NCI-H2196 treated with DMSO at 0.1 percent for 48 hours (cell line): Measurements from ENCODE around the gene CCDC138.

Experiments used
- DNase-seq: peaks from one replicate; lab custom pipeline; 2025; ENCODE audit not compliant: unreplicated experiment; lab: John Stamatoyannopoulos, UW

CCDC138 gene

DNA sequence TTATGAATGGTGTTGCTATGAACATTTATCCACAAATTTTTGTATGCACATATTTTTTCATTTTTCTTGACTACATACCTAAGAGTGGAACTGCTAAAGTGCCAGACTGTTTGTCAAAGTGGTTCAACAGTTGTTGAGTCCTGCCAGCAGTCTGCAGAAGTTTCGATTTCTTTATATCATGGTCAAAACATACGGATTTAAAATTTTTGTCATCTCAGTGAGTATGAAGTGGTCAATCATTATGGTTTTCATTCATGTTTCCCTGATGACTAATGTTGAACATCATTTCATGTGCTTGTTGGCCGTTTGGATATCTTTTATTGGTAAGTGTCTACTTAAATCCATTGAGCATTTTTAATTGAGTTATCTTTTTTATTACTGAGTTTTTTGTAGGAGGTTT is 39.2 kb downstream of the CCDC138 start:
- no peak for DNase-seq

DNA sequence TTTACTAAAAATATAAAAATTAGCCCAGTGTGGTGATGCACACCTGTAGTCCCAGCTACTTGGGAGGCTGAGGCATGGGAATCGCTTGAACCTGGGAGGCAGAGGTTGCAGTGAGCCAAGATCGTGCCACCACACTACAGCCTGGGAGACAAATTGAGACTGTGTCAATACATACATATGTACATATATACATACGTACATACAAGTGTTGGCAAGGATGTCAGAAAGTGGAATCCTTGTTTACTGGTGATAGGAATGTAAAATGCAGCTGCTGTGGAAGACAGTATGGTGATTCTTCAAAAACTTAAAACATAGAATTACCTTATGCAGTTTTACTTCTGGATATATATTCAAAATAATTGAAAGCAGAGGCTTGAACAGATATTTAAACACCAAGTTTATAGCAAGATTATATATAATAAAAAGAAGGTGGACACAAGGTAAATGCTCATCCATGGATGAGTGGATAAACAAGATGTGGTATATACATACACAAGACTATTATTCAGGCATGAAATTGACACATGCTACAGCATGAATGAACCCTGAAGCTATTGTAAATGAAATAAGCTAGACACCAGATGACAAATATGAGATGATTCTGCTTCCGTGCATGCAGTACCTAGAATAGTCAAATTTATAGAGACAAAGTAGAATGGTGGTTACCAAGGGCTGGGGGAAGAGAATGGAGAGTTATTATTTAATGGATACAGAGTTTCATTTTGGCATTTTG is 43.2 kb downstream of the CCDC138 start:
- no peak for DNase-seq

DNA sequence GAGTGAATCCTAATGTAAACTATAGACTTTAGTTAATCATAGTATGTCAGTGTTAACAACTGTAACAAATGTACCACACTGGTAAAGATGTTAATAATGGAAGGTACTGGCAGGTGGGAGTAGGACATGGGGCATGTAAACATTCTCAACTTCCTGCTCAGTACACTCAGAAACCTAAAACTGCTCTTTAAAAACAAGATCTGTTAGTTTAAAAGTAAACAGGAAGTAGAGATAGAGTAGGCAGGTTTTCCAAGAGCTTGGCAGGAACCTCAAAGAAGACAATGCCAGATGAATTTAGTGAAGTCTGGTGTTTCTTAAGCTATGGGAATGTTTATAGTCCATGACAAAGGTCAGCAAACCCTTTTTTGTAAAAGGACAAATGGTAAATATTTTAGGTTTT is 46.6 kb downstream of the CCDC138 start:
- DNase-seq: no peak

DNA sequence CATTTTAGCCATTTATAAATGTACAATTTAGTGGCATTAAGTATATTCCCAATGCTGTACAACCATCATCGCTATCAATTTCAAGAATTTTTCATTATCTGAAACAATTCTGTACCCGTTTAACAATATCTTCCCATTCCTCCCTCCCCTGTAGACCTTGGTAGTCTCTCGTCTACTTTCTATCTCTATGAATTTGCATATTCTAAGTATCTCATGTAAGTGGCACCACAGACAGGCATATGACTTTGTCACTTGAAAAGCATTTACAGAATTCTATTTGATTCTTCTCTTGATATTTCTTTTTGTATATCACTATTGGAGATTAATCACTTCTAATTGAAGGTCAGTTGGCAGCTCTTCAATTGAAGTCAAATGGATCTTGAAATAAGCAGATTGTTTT is 48.0 kb downstream of the CCDC138 start:
- DNase-seq: no peak

DNA sequence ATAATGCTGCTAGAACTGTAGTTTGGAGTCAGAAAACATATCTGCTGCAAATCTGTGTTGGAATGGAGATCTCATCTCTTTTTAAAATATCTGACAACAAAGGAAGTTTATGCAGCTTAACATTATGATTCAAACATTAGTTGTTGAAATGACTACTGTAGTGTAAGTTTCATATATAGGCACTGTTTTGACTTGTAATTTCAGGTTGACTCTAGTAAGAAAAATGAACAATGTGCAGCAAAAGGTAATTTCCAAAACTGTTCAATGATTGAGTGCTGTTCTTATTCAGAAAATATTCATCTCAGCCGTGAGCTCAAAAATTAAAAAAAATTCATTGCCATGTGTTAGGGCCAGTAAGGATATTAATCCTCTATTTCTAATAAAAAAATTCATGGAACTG is 48.5 kb downstream of the CCDC138 start:
- DNase-seq: no peak

DNA sequence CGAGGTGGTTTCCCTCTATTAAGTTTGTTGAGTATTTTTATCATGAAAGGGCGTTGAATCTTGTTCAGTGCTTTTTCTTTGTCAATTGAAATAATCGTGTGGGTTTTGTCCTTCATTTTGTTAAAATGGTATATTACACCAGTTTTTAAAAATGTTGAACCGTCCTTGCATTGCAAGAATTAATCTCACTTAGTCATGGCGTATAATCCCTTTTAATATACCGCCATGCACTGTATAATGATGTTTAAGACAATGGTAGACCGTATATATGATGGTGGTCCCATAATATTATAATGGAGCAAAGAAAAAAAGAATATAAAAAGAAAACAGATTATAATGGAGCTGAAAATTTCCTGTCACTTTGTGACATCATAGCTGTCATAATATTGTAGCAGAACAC is 50.6 kb downstream of the CCDC138 start:
- no peak for DNase-seq

DNA sequence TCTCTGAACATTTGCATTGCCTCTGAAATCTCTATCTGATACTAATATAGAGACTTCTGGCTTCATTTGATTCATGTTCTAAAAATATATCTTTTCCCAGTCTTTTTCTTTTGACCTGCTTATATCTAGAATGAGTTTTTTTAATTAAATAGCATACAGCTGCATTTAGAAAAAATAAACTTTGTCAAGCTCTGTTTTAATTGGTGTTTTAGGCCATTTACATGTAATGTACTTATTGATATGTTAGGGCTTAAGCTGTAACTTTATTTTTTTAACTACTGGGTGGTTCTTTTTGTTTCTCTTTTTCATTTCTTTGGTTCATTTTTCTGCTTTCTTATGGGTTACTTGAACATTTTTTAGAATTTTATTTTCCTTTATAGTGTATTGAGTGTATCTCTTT is 54.9 kb downstream of the CCDC138 start:
- DNase-seq: no peak

DNA sequence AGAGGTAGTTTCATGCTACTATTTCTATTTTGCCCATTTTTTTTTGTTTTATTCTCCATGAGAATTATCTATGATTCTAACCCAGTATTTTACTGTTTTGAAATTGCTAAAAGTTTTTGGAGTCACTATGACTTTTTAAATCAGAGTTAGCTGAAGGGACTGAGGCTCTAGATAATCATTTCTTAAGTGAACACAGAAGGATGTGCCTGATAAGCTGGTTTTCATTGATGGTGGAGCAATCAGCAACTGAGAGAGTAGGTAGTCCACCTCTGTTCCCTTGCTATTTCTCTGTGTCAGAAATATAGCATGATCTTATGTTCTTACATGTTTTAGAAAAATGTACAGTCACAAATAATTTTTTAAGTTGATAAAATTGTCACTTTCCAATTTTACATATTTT is 59.4 kb downstream of the CCDC138 start:
- DNase-seq: no peak

DNA sequence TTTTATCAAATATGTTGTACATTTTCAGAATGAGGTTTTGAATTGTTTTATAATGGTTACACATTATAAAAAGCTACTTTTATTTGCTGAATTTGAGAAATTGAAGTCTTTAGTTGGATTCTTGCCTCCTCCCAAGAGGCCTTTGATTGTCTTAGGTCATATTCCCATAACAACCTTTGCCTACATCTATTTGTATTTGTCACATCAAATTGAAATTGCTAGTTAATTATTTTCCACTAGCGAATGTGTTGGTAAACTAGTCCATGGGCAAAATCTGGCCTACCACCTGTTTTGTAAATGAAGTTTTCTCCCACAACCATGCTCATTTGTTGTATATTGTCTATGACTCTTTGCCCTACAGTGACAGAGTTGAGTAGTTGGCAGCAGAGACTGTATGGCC is 60.4 kb downstream of the CCDC138 start:
- DNase-seq: no peak

DNA sequence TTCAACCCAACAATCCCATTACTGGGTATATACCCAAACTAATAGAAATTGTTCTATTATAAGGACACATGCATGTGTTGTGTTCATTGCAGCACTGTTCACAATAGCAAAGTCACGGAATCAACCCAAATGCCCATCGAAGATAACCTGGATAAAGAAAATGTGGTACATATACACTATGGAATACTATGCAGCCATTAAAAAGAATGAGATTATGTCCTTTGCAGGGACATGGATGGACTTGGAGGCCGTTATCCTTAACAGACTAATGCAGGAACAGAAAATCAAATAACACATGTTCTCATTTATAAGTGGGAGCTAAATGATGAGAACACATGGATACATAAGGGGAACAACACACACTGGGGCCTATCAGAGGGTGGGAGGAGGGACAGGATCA is 65.8 kb downstream of the CCDC138 start:
- DNase-seq: no peak

DNA sequence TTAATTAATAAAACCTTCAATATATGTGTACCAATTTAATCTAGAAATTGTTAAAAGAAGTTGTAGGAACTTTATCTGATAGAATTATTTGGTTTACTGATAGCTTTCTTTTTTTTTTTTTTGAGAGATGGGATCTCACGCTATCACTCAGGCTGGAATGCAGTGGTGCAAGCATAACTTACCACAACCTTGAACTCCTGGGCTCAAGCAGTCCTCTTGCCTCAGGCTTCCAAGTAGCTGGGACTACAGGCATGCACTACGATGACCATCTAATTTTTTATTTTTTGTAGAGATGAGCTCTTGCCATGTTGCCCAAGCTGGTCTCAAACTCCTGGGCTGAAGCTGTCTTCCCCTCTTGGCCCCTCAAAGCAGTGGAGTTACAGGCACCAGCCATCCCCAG is 66.8 kb downstream of the CCDC138 start:
- DNase-seq: no peak

DNA sequence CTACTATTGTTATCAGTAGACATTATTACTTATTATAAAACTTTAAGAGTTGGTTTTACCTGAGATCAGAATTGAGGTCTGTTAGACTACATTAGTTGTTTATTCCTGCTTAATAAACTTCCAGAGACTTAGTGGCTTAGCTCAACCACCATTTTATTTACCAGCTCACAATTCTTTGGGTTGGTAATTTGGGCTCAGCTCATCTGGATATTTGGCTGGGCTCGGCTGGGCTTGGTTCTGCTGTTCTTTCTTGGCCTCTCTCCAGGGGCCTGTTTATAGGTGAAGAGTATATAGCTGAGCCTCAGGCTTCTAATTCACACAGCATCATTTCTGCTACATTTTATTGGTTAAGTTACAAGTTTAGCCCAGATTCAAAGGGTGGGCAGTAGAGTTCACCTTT is 67.9 kb downstream of the CCDC138 start:
- no peak for DNase-seq

DNA sequence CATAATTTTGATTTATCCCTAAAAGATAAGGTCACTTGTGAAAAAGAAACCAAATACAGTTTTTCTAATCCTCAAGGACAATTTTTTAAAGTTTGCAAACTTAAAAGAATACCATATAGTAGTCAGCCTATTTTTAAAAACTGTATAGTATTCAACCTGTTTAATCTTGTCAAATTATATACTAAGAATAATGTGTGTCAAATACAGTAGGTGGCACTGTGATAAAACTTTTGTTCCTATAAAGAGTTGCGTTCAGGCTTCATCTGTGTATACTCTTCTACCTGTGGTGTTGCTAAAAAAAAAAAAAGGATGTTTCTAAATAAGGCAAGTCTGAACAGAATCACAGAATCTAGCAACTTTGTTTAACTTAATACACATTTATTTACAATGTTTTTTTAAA is 68.6 kb downstream of the CCDC138 start:
- no peak for DNase-seq

DNA sequence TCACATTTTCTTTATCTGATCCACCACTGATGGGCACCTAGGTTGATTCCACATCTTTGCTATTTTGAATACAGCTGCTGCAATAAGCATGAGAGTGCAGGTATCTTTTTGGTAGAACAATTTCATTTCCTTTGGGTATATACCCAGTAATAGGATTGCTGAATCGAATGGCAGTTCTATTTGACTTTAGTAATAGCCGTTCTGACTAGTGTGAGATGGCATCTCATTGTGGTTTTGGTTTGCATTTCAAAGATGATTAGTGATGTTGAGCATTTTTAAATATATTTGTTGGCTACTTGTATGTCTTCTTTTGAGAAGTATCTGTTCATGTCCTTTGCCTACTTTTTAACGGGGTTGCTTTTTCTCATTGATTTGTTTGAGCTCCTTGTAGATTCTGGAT is 72.3 kb downstream of the CCDC138 start:
- DNase-seq: no peak

DNA sequence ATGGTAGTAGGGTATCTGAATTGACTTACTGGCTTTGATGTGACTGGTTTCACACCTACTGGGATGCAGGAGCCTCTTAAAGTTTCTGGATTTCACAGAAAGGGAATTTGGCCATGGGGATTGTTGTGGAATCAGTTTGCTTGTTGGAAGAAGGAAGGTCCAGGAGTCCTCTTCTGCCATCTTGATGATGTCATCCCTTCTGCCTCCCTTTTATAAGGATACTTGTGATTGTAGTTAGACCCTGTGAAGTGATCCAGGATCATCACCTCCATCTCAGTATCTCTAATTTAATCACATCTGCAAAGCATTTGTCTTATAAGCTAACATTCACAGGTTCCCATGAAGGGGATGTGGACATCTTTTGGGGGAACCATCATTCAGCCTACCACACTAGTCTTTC is 79.5 kb downstream of the CCDC138 start:
- DNase-seq: no peak

DNA sequence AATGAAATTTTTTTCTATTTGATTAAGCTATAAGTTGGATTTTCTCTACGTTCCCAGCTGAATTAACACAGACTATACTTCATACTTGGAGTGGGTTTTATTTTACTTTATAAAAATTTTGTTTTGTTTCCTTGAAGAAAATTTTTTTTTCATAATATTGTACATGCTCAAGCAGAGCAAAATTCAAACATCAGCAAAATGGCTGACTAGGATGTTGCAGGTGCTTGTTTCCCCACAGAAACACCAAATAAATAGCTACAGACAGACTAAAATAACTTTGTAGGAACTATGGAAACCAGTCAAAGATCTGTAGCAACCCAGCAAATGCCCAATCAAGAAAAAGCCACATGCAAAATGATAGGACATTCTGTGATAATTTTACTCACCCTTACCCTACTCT is 82.3 kb downstream of the CCDC138 start:
- no peak for DNase-seq

DNA sequence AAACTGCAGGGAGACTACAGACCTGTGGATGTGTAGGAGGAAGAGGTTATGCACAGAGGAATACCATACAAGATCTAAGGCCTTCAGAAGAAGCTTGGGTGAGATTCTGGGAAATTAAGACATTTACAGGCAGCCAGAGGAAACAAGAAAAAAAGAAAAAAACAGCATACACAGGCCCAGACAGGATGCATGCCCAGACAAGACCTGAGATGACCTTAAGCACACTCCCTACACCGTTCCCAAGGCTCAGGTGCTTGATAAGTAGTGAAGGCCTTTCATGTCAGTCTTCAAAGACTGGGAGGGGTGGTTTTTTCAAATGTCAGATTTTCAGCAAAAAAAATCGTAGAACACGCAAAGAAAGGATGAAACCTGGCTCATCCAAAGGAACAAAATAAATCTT is 83.0 kb downstream of the CCDC138 start:
- no peak for DNase-seq

DNA sequence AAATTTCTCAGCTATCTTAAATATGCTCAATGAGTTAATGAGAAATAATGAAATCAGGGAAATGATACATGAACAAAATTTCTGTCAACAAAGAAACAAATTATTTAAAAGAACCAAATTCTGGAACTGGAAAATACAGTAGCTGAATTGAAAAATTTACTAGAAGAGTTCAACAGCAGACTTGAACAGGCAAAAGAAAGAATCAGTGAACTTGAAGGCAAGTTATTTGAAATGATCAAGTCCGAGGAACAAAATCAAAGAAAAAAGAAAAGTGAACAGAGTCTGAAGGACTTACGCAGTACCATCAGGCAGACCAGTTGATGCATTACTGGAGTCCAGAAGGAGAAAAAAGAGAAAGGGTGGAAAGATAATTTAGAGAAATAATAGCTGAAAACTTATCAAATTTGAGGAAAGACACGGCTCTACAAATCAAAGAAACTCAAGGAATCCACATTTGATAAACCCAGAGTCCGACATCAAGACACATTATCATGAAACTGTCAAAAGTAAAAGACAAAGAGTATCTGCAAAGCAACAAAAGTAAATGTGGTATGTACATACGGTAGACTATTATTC is 83.6 kb downstream of the CCDC138 start:
- no peak for DNase-seq

DNA sequence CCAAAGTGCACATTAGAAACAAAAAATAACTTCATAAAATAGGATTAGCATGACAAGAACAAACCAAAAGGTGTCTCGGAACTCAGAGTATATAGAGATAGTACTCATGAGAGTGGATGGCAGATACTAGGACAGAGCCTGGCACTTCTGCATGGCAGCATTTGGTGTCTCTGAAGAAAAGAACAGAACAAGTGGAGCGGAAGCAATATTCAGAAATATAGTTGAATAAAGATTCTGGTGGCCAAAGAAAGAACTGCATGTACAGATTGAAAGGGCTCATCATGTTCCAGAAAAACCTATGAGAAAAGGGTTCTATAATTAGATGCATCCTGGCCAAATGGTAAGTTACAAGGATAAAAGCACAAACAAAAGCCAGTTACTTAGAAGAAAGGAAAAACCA is 90.9 kb downstream of the CCDC138 start:
- DNase-seq: no peak

DNA sequence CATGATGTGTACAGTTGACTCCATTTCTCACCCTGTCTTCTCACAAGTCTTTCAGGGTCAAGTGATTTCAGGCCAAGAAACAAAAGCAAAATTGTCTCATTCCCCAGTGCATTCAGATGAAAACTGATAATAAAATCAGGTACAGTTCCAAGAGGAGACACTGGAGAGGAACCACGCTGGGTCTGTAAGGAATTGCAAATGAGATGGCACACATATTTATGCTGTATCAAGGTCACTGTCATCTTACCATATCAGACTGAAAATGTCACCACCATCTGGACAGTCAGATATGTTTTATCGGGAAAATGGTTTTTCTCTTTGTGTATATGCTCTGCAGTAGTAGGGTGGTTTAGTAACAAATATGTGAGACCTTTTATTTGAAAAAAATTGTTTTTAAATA is 91.7 kb downstream of the CCDC138 start:
- DNase-seq: no peak

DNA sequence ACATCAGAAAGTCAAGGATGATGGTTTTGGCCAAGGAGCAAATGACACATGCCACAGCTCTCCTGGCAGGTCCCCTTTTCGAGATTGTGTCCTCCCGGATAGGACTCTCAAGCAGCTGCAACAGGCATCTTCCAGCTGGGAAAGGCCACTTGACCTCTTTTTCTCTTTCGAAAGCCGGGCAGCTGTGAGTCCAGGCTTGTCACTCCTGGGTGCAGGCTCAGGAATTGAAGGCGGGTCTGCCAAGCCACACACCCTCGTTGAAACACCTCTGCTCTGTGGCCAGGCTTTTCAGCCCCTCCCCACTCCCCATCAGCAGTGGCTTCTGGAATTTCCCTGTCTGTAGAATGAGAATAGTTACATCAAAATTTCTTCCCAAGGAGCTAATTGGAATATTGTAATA is 98.0 kb downstream of the CCDC138 start:
- DNase-seq: peak; percentile 40

DNA sequence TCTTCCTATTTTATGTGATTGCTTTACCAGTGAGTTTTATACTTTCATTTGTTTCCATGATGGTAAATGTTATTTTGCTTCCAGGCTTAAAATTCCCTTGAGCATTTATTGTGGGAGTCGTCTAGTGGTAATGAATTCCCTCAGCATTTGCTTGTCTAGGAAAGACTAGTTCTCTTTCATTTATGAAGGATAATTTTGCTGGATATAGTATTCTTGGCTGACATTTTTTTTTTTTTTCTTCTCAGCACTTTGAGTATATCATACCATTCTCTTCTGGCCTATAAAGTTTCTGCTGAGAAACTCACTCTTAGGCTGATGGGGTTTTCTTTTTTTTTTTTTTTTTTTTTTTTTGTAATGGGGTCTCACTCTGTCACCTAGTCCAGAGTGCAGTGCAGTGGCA is 103.3 kb downstream of the CCDC138 start:
- DNase-seq: no peak

DNA sequence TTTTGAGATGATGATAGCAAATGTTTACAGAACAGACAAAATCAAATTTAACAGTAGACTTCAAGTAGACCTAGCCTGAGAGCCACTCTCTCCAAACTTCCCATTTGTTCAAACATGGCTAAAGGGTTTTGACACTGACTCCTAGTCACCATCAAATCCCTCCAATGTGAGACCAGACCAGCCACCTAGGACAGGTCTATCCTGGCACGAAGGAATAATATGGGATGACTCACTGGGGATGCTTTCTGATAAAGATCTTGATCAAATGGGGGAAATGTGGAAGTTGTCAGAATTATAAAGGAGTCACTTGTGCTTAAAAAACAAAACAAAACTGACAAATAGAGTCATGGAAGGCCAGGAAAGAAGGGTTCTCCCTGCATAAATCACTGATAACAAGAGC is 106.7 kb downstream of the CCDC138 start:
- no peak for DNase-seq
